PFSK-1 (cell line): Measurements from ENCODE around the gene SYCN.

ENCODE experiments used
- FOXP2 ChIP-seq: optimal IDR thresholded peaks from 2 replicates; pipeline ENCODE3; 2011; ENCODE audit warnings: borderline replicate concordance, control low read depth, inconsistent platforms; ENCODE audit not compliant: insufficient read depth; ENCODE audit errors: extremely low read length, extremely low read depth
- POLR2AphosphoS5 ChIP-seq: IDR thresholded peaks from 2 replicates; pipeline ENCODE4 v1.6.1; 2012; ENCODE audit warnings: low read depth, mild to moderate bottlenecking, control low read depth, low read length, moderate library complexity
- REST ChIP-seq, 2 experiments: IDR thresholded peaks; 2 replicates each; pipeline versions ENCODE4 v1.6.1 to v1.8.0; 2011 to 2012; ENCODE audit warnings: low read depth in 2 of 2, low read length in 2 of 2, control low read depth in 1 of 2, inconsistent platforms in 1 of 2, mild to moderate bottlenecking in 1 of 2, moderate library complexity in 1 of 2; ENCODE audit not compliant: insufficient read depth in 1 of 2
- SIN3A ChIP-seq: IDR thresholded peaks from 2 replicates; pipeline ENCODE4 v1.6.1; 2012; ENCODE audit warnings: mild to moderate bottlenecking, low read length, moderate library complexity, borderline replicate concordance; ENCODE audit not compliant: insufficient read depth
- TAF1 ChIP-seq: IDR thresholded peaks from 2 replicates; pipeline ENCODE4 v1.6.1; 2012; ENCODE audit warnings: low read length, control low read depth, borderline replicate concordance; ENCODE audit not compliant: insufficient read depth

The SYCN gene

GRCh38 chr19:39194832-39195542, 9.1 kb downstream of the SYCN start:
- TF ChIP-seq REST (IDR thresholded peaks at IDR 0.05; ENCODE audit: insufficient read depth in 1 of 2, low read depth in 2 of 2, low read length in 2 of 2) (no peak), SIN3A (no peak), TAF1 (no peak), POLR2AphosphoS5 (no peak), FOXP2 (no peak)

- TF ChIP-seq TAF1 = no peak
- no peak for TF ChIP-seq REST (IDR thresholded peaks at IDR 0.05; ENCODE audit: insufficient read depth in 1 of 2, low read depth in 2 of 2, low read length in 2 of 2)
- no peak for TF ChIP-seq SIN3A
- no peak for TF ChIP-seq FOXP2
- no peak for TF ChIP-seq POLR2AphosphoS5
These were observed 10.3 kb downstream of the SYCN start for GRCh38 chr19:39193803-39194202.

- TF ChIP-seq POLR2AphosphoS5 (no peak), TAF1 (no peak), SIN3A (no peak), FOXP2 (no peak), REST (IDR thresholded peaks at IDR 0.05; ENCODE audit: insufficient read depth in 1 of 2, low read depth in 2 of 2, low read length in 2 of 2) (no peak)
These were observed 11.2 kb downstream of the SYCN start for GRCh38 chr19:39192846-39193245.

GRCh38 chr19:39190768-39191167, 13.3 kb downstream of the SYCN start:
- TF ChIP-seq FOXP2 (no peak), TAF1 (no peak), SIN3A (no peak), REST (IDR thresholded peaks at IDR 0.05; ENCODE audit: insufficient read depth in 1 of 2, low read depth in 2 of 2, low read length in 2 of 2) (no peak), POLR2AphosphoS5 (no peak)

GRCh38 chr19:39188960-39189359, 15.1 kb downstream of the SYCN start:
- no peak for TF ChIP-seq SIN3A

- TF ChIP-seq SIN3A (no peak), TAF1 (no peak), REST (IDR thresholded peaks at IDR 0.05; ENCODE audit: insufficient read depth in 1 of 2, low read depth in 2 of 2, low read length in 2 of 2) (no peak), FOXP2 (no peak), POLR2AphosphoS5 (no peak)
These were observed 16.5 kb downstream of the SYCN start for GRCh38 chr19:39187552-39187943.
